Progenitor cell of endocrine pancreas (in vitro differentiated cells): ENCODE results near the gene ATN1. TPM values are rescaled to one million over a fixed set of nuclear protein-coding genes. Genes with fewer than 3 reads are reported as not detected.

Experiments
- DNase-seq: peaks from one replicate; pipeline ENCODE4 v3.0.0; 2021; ENCODE audit warnings: low spot score; ENCODE audit not compliant: unreplicated experiment
- H3K27ac Mint-ChIP-seq: 2 replicates; pipeline ENCODE4 v1.8.0; 2021; ENCODE audit warnings: mild to moderate bottlenecking, moderate library complexity, mixed read lengths
- H3K27me3 Mint-ChIP-seq: 2 replicates; pipeline ENCODE4 v1.8.0; 2021; ENCODE audit warnings: mixed read lengths
- H3K36me3 Mint-ChIP-seq: 2 replicates; pipeline ENCODE4 v1.8.0; 2022; ENCODE audit warnings: mixed read lengths; ENCODE audit not compliant: insufficient read depth
- H3K4me1 Mint-ChIP-seq: 2 replicates; pipeline ENCODE4 v1.8.0; 2021; ENCODE audit warnings: low read depth, mixed read lengths
- H3K4me3 Mint-ChIP-seq: 2 replicates; pipeline ENCODE4 v1.8.0; 2021; ENCODE audit warnings: low read depth, mild to moderate bottlenecking, moderate library complexity, mixed read lengths
- H3K9me3 Mint-ChIP-seq: 2 replicates; pipeline ENCODE4 v1.8.0; 2021; ENCODE audit warnings: low read depth, mixed read lengths
- total RNA-seq: library from RNA; stranded (reverse); gene quantifications from 2 replicates; pipeline ENCODE4 v1.2.1, GENCODE V29; 2021
- TF ChIP-seq, protein P1 (sequence below): fragments of 200-600 bp; sonication (generic); IDR thresholded peaks from one replicate; pipeline ENCODE4 v1.5.0; 2021; ENCODE audit warnings: antibody characterized with exemption, mild to moderate bottlenecking; ENCODE audit not compliant: unreplicated experiment

ATN1 gene
- total RNA-seq, 1 donor from 2014 or later: 250 TPM

DNA sequence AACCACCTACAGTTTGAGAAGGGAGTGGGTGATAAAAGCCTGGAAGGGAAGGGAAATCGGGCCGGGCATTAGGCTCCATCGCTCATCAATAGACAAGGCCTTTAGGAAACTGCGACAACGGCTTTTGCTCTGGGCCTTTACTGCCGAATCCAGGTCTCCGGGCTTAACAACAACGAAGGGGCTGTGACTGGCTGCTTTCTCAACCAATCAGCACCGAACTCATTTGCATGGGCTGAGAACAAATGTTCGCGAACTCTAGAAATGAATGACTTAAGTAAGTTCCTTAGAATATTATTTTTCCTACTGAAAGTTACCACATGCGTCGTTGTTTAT, 15.6 kb downstream of the ATN1 start:
- Mint-ChIP-seq H3K27me3 (no peaks in the 10 kb centered on the region), H3K36me3 (peaks cover 19% of the 10 kb centered on the region), H3K27ac (peak overlapping the region; percentile 100), H3K9me3 (no peaks in the 10 kb centered on the region), H3K4me1 (peaks cover 40% of the 10 kb centered on the region), H3K4me3 (peak overlapping the region; percentile 86)
- DNase-seq: peak; percentile 69
- TF ChIP-seq, protein P1, sequence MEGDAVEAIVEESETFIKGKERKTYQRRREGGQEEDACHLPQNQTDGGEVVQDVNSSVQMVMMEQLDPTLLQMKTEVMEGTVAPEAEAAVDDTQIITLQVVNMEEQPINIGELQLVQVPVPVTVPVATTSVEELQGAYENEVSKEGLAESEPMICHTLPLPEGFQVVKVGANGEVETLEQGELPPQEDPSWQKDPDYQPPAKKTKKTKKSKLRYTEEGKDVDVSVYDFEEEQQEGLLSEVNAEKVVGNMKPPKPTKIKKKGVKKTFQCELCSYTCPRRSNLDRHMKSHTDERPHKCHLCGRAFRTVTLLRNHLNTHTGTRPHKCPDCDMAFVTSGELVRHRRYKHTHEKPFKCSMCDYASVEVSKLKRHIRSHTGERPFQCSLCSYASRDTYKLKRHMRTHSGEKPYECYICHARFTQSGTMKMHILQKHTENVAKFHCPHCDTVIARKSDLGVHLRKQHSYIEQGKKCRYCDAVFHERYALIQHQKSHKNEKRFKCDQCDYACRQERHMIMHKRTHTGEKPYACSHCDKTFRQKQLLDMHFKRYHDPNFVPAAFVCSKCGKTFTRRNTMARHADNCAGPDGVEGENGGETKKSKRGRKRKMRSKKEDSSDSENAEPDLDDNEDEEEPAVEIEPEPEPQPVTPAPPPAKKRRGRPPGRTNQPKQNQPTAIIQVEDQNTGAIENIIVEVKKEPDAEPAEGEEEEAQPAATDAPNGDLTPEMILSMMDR: no peak

DNA sequence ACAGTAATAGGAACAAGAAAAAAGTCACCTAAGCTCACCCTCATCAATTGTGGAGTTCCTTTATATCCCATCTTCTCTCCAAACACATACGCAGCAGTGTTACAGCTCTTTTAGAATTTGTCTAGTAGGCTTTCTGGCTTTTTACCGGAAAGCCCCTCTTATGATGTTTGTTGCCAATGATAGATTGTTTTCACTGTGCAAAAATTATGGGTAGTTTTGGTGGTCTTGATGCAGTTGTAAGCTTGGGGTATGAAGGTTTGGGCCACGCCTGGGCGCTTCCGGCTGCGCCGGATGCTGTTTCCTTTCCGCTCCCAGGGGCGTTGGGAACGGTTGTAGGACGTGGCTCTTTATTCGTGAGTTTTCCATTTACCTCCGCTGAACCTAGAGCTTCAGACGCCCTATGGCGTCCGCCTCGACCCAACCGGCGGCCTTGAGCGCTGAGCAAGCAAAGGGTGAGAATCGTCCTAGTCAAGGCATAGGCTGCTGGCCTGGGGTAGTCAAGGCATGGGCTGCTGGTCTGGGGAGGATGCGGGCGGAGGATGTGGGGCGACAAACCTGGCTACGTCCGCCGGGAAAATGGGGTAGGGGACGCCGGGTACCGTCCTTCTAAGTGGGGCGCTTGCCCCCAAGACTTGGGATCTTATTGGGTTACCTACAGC, 16.1 kb downstream of the ATN1 start, which contains the start of the genes C12orf57 and RNU7-1:
C12orf57 (plus strand) TSS at position 301 of the 659 bp plus-strand sequence; CDS start at position 401, 100 bp downstream.
RNU7-1 (plus strand) TSS at position 95 of the 659 bp plus-strand sequence.
- Mint-ChIP-seq H3K36me3 (peaks cover 19% of the 10 kb centered on the region), H3K27ac (peak within 1 kb of the TSS; percentile 100), H3K9me3 (no peaks in the 10 kb centered on the region), H3K27me3 (no peaks in the 10 kb centered on the region), H3K4me3 (peak within 1 kb of the TSS; percentile 86), H3K4me1 (peaks cover 39% of the 10 kb centered on the region)
- TF ChIP-seq, protein P1: no peak
- peak; percentile 64 for DNase-seq

DNA sequence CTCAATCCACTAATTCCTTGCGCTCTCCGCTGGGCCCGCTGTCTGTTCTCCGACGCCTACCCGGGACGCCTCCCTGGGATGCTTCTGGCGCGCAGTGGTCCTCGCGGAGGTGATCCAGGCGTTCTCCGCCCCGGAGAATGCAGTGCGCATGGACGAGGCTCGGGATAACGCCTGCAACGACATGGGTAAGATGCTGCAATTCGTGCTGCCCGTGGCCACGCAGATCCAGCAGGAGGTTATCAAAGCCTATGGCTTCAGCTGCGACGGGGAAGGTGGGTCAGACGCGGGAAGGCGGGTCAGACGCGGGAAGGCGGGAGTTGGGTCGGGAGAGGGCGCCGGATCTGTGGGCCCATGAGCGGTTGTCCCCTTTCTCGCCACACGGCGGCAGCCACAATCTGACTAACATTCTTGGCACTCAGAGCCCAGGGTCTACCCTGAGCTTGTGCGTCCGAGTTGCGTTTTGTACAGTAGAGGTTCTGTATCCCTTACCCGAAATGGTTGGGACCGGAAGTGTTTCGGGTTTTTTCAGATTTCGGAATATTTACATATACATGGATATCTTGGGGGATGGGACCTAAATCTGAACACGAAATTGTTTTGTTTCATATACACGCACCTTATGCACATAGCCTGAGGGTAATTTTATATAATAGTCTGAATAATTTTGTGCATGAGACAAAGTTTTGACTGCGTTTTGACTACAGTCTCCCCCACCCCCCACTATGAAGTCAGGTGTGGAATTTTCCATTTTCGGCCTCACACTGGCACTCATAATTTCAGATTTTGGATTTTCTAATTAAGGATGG, 16.8 kb downstream of the ATN1 start:
- no peaks in the 10 kb centered on the region for H3K27me3 Mint-ChIP-seq
- DNase-seq: peak; percentile 89
- no peaks in the 10 kb centered on the region for H3K9me3 Mint-ChIP-seq
- peak overlapping the region; percentile 86 for H3K4me3 Mint-ChIP-seq
- TF ChIP-seq, protein P1: peak; percentile 90
- peaks cover 37% of the 10 kb centered on the region for H3K4me1 Mint-ChIP-seq
- H3K27ac Mint-ChIP-seq: peak overlapping the region; percentile 100
- peaks cover 15% of the 10 kb centered on the region for H3K36me3 Mint-ChIP-seq

DNA sequence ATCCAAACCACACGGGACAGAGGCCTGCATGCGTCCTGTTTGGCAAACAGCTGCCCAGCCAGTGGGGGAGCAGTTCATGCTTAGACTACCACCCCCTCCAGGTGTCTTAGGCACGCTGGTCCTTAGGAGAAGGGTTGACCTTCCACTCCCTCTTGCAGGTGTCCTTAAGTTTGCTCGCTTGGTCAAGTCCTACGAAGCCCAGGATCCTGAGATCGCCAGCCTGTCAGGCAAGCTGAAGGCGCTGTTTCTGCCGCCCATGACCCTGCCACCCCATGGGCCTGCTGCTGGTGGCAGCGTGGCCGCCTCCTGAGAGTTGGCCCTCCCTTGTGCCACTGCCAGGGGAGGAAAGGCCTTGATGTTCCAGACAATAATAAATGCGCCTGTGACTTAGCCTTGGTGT, 17.9 kb downstream of the ATN1 start:
- TF ChIP-seq, protein P1: no peak
- no peak for DNase-seq
- peaks cover 38% of the 10 kb centered on the region for H3K4me1 Mint-ChIP-seq
- H3K4me3 Mint-ChIP-seq: peak overlapping the region; percentile 86
- H3K36me3 Mint-ChIP-seq: peaks cover 9% of the 10 kb centered on the region
- H3K27me3 Mint-ChIP-seq: no peaks in the 10 kb centered on the region
- no peaks in the 10 kb centered on the region for H3K9me3 Mint-ChIP-seq
- peak overlapping the region; percentile 100 for H3K27ac Mint-ChIP-seq

DNA sequence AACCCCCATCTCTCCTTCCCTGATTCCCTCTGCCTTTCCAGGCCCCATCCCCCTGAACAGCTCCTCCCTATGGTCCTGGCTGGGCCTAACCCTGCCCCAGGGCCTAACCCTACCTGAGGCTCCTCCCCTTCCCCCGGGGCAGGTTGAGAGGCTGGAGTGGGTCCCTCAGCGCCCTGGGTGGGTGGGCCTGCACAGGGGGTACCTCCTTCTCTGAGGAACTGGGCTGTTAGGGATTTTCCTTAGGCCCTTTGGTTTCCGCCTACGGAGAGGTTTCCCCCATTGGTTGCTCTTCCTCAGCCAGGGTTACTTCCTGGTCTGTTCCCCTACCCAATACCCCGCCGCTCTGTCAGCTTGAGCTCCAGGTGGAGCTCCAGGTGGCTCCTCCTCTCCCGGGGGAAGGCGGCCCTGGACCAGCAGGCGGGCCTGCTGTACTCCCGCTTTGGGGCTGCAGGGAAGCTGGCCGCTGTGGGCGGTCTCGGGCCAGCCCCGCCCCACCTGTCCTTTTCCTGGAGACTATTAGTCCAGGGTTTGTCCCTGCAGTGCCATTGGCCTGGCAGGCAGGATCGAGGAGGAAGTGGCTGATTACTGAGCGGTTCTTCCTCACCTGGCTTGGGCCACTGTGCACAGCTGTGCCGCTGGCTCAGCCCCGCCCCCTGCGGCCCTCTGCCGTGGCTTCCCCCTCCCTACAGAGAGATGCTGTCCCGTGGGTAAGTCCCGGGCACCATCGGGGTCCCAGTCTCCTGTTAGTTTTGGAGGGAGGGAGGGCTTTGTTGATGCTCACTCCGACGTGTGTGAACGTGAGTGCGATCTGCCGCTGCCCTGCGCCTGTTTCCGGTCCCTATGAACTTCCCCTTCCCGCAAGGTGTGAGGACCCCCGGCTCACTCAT, 18.5 kb downstream of the ATN1 start:
- peak overlapping the region; percentile 86 for H3K4me3 Mint-ChIP-seq
- H3K27ac Mint-ChIP-seq: peak overlapping the region; percentile 100
- H3K27me3 Mint-ChIP-seq: no peaks in the 10 kb centered on the region
- TF ChIP-seq, protein P1: peak; percentile 24
- peaks cover 38% of the 10 kb centered on the region for H3K4me1 Mint-ChIP-seq
- H3K9me3 Mint-ChIP-seq: no peaks in the 10 kb centered on the region
- H3K36me3 Mint-ChIP-seq: peaks cover 5% of the 10 kb centered on the region
- DNase-seq: peak; percentile 99
